ENCODE measurements around the gene HCFC1R1. TPM values are rescaled to one million over a fixed set of nuclear protein-coding genes. Genes with fewer than 3 reads are reported as not detected.

HCFC1R1 gene
- total RNA-seq, 6 experiments from 2014 or later = 9.7 to 14.6 (median 12.1) TPM

DNA sequence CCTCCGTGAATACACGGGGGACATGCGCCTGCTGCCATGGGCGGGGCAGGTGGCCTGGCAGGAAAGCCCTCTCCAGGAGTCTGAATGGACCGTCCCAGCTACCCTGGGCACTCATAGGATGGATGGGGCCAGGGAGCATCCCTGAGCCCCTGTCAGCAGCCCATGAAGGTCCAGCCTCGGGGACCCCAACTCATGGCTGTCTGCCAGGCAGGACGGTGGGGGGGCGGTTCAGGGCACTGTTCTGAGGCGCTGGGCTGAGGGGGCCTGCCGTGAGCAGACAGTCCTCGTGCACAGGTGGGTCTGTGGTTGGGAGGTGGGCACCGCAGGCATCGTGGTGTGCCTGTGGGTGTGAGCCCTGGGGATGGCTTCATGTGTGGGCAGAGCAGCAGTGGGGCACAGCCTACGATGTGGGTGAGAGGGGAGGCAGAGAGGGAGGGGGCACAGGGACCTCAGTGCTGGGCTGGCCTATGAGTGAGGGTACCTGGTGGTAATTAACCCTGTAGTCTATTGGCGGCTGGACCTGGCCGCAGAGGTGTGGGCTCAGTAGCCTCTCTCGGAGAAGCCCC lies 37.0 kb downstream of the HCFC1R1 start:
- no peak for TF ChIP-seq POLR2A (IDR thresholded peaks at IDR 0.05)
- TF ChIP-seq, protein P1, sequence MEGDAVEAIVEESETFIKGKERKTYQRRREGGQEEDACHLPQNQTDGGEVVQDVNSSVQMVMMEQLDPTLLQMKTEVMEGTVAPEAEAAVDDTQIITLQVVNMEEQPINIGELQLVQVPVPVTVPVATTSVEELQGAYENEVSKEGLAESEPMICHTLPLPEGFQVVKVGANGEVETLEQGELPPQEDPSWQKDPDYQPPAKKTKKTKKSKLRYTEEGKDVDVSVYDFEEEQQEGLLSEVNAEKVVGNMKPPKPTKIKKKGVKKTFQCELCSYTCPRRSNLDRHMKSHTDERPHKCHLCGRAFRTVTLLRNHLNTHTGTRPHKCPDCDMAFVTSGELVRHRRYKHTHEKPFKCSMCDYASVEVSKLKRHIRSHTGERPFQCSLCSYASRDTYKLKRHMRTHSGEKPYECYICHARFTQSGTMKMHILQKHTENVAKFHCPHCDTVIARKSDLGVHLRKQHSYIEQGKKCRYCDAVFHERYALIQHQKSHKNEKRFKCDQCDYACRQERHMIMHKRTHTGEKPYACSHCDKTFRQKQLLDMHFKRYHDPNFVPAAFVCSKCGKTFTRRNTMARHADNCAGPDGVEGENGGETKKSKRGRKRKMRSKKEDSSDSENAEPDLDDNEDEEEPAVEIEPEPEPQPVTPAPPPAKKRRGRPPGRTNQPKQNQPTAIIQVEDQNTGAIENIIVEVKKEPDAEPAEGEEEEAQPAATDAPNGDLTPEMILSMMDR (IDR thresholded peaks at IDR 0.05) = no peak
- no peak overlapping the region for H3K4me3 ChIP-seq
- no peaks in the 10 kb centered on the region for H3K27me3 ChIP-seq
- H3K4me1 ChIP-seq = peaks cover 0 to 21% (median 3%) of the 10 kb centered on the region in 4 donors
- H3K36me3 ChIP-seq = no peaks in the 10 kb centered on the region
- no peak overlapping the region for H3K27ac ChIP-seq
- no peak for ATAC-seq
- no peak for DNase-seq
- no peaks in the 10 kb centered on the region for H3K9me3 ChIP-seq
- intact Hi-C loops (cut with DNase I) = no loop called here
- WGBS (ENCODE audit: insufficient coverage, low coverage, low lambda C conversion rate, missing lambda C conversion rate) = 71% methylated on average over 5 of the region's 17 CpGs

- Histone ChIP-seq H3K27me3 (no peaks in the 10 kb centered on the region), H3K4me3 (no peak overlapping the region), H3K36me3 (no peaks in the 10 kb centered on the region), H3K27ac (no peak overlapping the region), H3K4me1 (peaks cover 0 to 24% (median 3%) of the 10 kb centered on the region in 4 donors), H3K9me3 (no peaks in the 10 kb centered on the region)
- intact Hi-C loops (cut with DNase I) = no loop called here
- WGBS (ENCODE audit: insufficient coverage, low coverage, low lambda C conversion rate, missing lambda C conversion rate) = 70% methylated on average over 2 of the region's 15 CpGs
- DNase-seq (peak; percentile 58 to 80 (median 73)), ATAC-seq (peak; percentile 65 to 78 (median 69))
- TF ChIP-seq POLR2A (IDR thresholded peaks at IDR 0.05) = no peak
- TF ChIP-seq, protein P1 (IDR thresholded peaks at IDR 0.05) = no peak
Measured at GRCh38 chr16:2985893-2986355, 37.8 kb downstream of the HCFC1R1 start.

GRCh38 chr16:2985462-2985861 lies 38.3 kb downstream of the HCFC1R1 start:
- intact Hi-C loops (cut with DNase I) = no loop called here
- H3K36me3 ChIP-seq = no peaks in the 10 kb centered on the region
- no peak overlapping the region for H3K27ac ChIP-seq
- TF ChIP-seq, protein P1 (IDR thresholded peaks at IDR 0.05) = no peak
- TF ChIP-seq POLR2A (IDR thresholded peaks at IDR 0.05) = no peak
- WGBS (ENCODE audit: insufficient coverage, low coverage, low lambda C conversion rate, missing lambda C conversion rate) = no CpG with 5 or more reads among the region's 9 CpGs
- peak in 2 of 3 donors; percentile 57 to 62 for DNase-seq
- H3K27me3 ChIP-seq = no peaks in the 10 kb centered on the region
- peak in 2 of 4 donors; percentile 26 to 27 for ATAC-seq
- no peak overlapping the region for H3K4me3 ChIP-seq
- H3K4me1 ChIP-seq = peaks cover 0 to 25% (median 5%) of the 10 kb centered on the region in 4 donors
- H3K9me3 ChIP-seq = no peaks in the 10 kb centered on the region

GRCh38 chr16:2983706-2984136 lies 40.0 kb downstream of the HCFC1R1 start:
- no peaks in the 10 kb centered on the region for H3K27me3 ChIP-seq
- ATAC-seq (peak; percentile 62 to 74 (median 68)), DNase-seq (peak; percentile 72 to 79 (median 77))
- H3K36me3 ChIP-seq = no peaks in the 10 kb centered on the region
- WGBS (ENCODE audit: insufficient coverage, low coverage, low lambda C conversion rate, missing lambda C conversion rate) = 16% methylated on average over 21 of the region's 42 CpGs
- no peak overlapping the region for H3K4me3 ChIP-seq
- no peak for TF ChIP-seq POLR2A (IDR thresholded peaks at IDR 0.05)
- TF ChIP-seq, protein P1 (IDR thresholded peaks at IDR 0.05) = peak; percentile 84 to 98 (median 94)
- H3K4me1 ChIP-seq = peaks cover 0 to 31% (median 5%) of the 10 kb centered on the region in 4 donors
- no peaks in the 10 kb centered on the region for H3K9me3 ChIP-seq
- no peak overlapping the region for H3K27ac ChIP-seq
- intact Hi-C loops (cut with DNase I) = no loop called here
